ENCODE results near the gene MAPK8. TPM values are rescaled to one million over a fixed set of nuclear protein-coding genes. Genes with fewer than 3 reads are reported as not detected.

MAPK8 gene
- total RNA-seq, 1 donor from 2014 or later: 47.4 TPM

- no peak for DNase-seq (ENCODE audit: low read depth)
- peaks cover 67% of the 10 kb centered on the region for H4K20me1 ChIP-seq (ENCODE audit: insufficient read depth, low read length)
- no peak overlapping the region for H3K4me2 ChIP-seq (ENCODE audit: low read length)
- no peaks in the 10 kb centered on the region for H3K79me2 ChIP-seq (ENCODE audit: insufficient read depth, low read length)
- peaks cover 5% of the 10 kb centered on the region for H3K36me3 ChIP-seq (ENCODE audit: insufficient read depth, low read length)
- no peak overlapping the region for H3K27ac ChIP-seq (ENCODE audit: low read depth, low read length)
- Mint-ChIP-seq H3K9me3 (ENCODE audit: unreplicated experiment) (peaks cover 6% of the 10 kb centered on the region), H3K4me1 (ENCODE audit: low read depth, unreplicated experiment) (peaks cover 6% of the 10 kb centered on the region), H3K27me3 (ENCODE audit: low read depth, unreplicated experiment) (peaks cover 11% of the 10 kb centered on the region), H3K4me3 (ENCODE audit: unreplicated experiment) (no peak overlapping the region), H3K36me3 (ENCODE audit: low read depth, unreplicated experiment) (peaks cover 9% of the 10 kb centered on the region), H3K27ac (ENCODE audit: unreplicated experiment) (no peak overlapping the region)
- no peak for TF ChIP-seq CTCF (IDR thresholded peaks at IDR 0.05; ENCODE audit: insufficient read depth, low read depth, low read length)
- TF ChIP-seq EZH2 (IDR thresholded peaks at IDR 0.05; ENCODE audit: insufficient read depth, low read length): no peak
- H3K4me3 ChIP-seq (ENCODE audit: insufficient read depth, low read depth, low read length): no peak overlapping the region
- no peaks in the 10 kb centered on the region for H3K27me3 ChIP-seq (ENCODE audit: insufficient read depth, low read length)
- H2AFZ ChIP-seq (ENCODE audit: low read depth, low read length): no peak overlapping the region
- no peak overlapping the region for H3K9ac ChIP-seq (ENCODE audit: low read length)
- no peak for FAIRE-seq
- no peaks in the 10 kb centered on the region for H3K9me3 ChIP-seq (ENCODE audit: insufficient read depth, low read depth, low read length)
- peaks cover 11% of the 10 kb centered on the region for H3K4me1 ChIP-seq (ENCODE audit: insufficient read depth, low read length)
Observed at GRCh38 chr10:48444861-48445841, 138.7 kb downstream of the MAPK8 start.

- peak overlapping the region; percentile 69 for H3K27ac Mint-ChIP-seq (ENCODE audit: unreplicated experiment)
Observed at GRCh38 chr10:48445932-48446331, 139.5 kb downstream of the MAPK8 start.

More at GRCh38 chr10:48445932-48446331, 139.5 kb downstream of the MAPK8 start:
- H3K27me3 Mint-ChIP-seq (ENCODE audit: low read depth, unreplicated experiment): peaks cover 11% of the 10 kb centered on the region
- peaks cover 6% of the 10 kb centered on the region for H3K4me1 Mint-ChIP-seq (ENCODE audit: low read depth, unreplicated experiment)
- Histone ChIP-seq H3K4me1 (ENCODE audit: insufficient read depth, low read length) (peaks cover 11% of the 10 kb centered on the region), H2AFZ (ENCODE audit: low read depth, low read length) (no peak overlapping the region), H3K4me2 (ENCODE audit: low read length) (no peak overlapping the region), H3K27ac (ENCODE audit: low read depth, low read length) (no peak overlapping the region), H3K27me3 (ENCODE audit: insufficient read depth, low read length) (no peaks in the 10 kb centered on the region), H3K36me3 (ENCODE audit: insufficient read depth, low read length) (peaks cover 5% of the 10 kb centered on the region), H4K20me1 (ENCODE audit: insufficient read depth, low read length) (peaks cover 61% of the 10 kb centered on the region), H3K79me2 (ENCODE audit: insufficient read depth, low read length) (no peaks in the 10 kb centered on the region), H3K9ac (ENCODE audit: low read length) (no peak overlapping the region), H3K9me3 (ENCODE audit: insufficient read depth, low read depth, low read length) (no peaks in the 10 kb centered on the region), H3K4me3 (ENCODE audit: insufficient read depth, low read depth, low read length) (no peak overlapping the region)
- H3K36me3 Mint-ChIP-seq (ENCODE audit: low read depth, unreplicated experiment): peaks cover 9% of the 10 kb centered on the region
- FAIRE-seq (no peak), DNase-seq (ENCODE audit: low read depth) (no peak)
- H3K4me3 Mint-ChIP-seq (ENCODE audit: unreplicated experiment): no peak overlapping the region
- peaks cover 6% of the 10 kb centered on the region for H3K9me3 Mint-ChIP-seq (ENCODE audit: unreplicated experiment)
- TF ChIP-seq EZH2 (IDR thresholded peaks at IDR 0.05; ENCODE audit: insufficient read depth, low read length): no peak
- TF ChIP-seq CTCF (IDR thresholded peaks at IDR 0.05; ENCODE audit: insufficient read depth, low read depth, low read length): no peak
